ENCODE measurements around the gene MAFG. TPM values are rescaled to one million over a fixed set of nuclear protein-coding genes. Genes with fewer than 3 reads are reported as not detected.

MAFG gene
- total and polyA plus RNA-seq, 9 of the 15 experiments (the other 6 are each of a cell fraction or from before 2014, with no cell fraction given), result 1.1 to 58.1 (median 24.9) TPM

GRCh38 chr17:81871387-81872230 lies 55.9 kb downstream of the MAFG start (continued):
- TF ChIP-seq ATF6 (CRISPR knock-in tag; IDR thresholded peaks at IDR 0.05) (peak; percentile 83), DLX4 (CRISPR knock-in tag; IDR thresholded peaks at IDR 0.05) (no peak), ZNF121 (CRISPR knock-in tag; conservative IDR thresholded peaks at IDR 0.05) (no peak; the same call in 1 of the 2 replicates), VEZF1 (CRISPR knock-in tag; IDR thresholded peaks at IDR 0.05) (no peak; the same call in 1 of the 2 replicates), LEF1 (IDR thresholded peaks at IDR 0.05) (no peak), ETV1 (tag; conservative IDR thresholded peaks at IDR 0.05; ENCODE audit: low read depth) (peak; percentile 91), POLR2AphosphoS5 (IDR thresholded peaks at IDR 0.05; ENCODE audit: control insufficient read depth, insufficient read depth, low read depth, low read length) (peak; percentile 74), SMARCE1 (IDR thresholded peaks at IDR 0.05) (no peak), ZNF780A (CRISPR knock-in tag; IDR thresholded peaks at IDR 0.05) (no peak), SAP30 (IDR thresholded peaks at IDR 0.05; ENCODE audit: borderline replicate concordance, insufficient read depth, low read depth, low read length, poor library complexity, severe bottlenecking) (peak; percentile 28), ZMIZ1 (IDR thresholded peaks at IDR 0.05; ENCODE audit: low read depth in 2 of 2, low read length in 2 of 2) (0 out of 4 replicates have a peak, but pooled peaks of 1 of the 2 experiments have one; percentile 26), HOMEZ (CRISPR knock-in tag; IDR thresholded peaks at IDR 0.05) (no peak), ZNF280A (IDR thresholded peaks at IDR 0.05; ENCODE audit: low read depth, partially characterized antibody) (no peak), KDM5B (IDR thresholded peaks at IDR 0.05; ENCODE audit: insufficient replicate concordance, low read depth, low read length) (peak; percentile 72)
